ENCODE data around the gene NEK5. TPM values are rescaled to one million over a fixed set of nuclear protein-coding genes. Genes with fewer than 3 reads are reported as not detected.
A peak's percentile ranks its signal among the peaks of the same experiment; 100 is the strongest.

NEK5 gene
- total and polyA plus RNA-seq, 2 of the 8 experiments (the other 6 are each of a cell fraction or from before 2014, with no cell fraction given) = 0.12 to 0.35 TPM

DNA sequence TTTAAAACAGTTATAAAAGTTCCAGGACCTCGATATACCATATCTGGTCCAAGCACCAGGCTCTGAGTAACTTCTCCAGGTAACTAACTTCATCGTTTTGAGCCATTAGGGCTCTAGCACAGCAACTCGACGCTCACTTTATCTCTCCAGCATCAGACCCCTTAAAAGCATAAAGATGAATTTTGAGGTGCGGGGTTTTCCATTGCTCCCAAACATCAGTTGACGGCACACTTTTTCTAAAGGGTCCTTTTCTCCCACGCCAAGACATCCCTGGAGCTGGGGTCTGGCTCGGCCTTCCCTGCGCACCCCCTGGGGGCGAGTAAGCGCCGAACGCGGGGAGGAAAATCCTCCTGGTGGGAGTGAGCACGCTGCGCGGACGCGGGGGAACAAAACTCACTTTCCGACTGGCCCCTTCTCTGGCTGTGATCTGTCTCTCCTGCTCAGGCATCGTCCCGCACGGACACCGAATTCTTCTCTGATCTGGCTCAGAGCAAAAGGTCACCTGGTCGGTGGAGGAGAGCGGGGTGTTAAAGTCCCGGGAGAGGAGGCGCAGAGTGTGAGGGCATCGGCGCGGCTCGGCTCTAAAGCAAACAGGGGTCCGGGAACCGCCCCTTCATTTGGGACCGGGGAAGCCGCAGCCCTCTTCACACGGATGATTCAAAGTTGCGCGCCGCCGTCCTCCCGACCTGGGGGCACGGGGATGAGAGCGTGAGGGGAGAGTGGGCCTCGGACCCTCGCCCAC, 117.8 kb downstream of the NEK5 start, which contains the start of gene ATP7B (continued):
- TF ChIP-seq, protein P1, sequence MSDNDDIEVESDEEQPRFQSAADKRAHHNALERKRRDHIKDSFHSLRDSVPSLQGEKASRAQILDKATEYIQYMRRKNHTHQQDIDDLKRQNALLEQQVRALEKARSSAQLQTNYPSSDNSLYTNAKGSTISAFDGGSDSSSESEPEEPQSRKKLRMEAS (IDR thresholded peaks at IDR 0.05) = peak; percentile 52; the same call in 1 of the 2 replicates
- TF ChIP-seq BRCA1 (IDR thresholded peaks at IDR 0.05; ENCODE audit: low read depth, low read length) = no peak

All from H1 (cell line).